Esophagus muscularis mucosa (tissue), 4 donors: ENCODE measurements around the gene SPECC1. TPM values are rescaled to one million over a fixed set of nuclear protein-coding genes. Genes with fewer than 3 reads are reported as not detected.

Experiments used
- DNase-seq: peaks from one replicate; pipeline ENCODE4 v3.0.0-alpha.2; 2017; ENCODE audit errors: extremely low spot score
- H3K27ac ChIP-seq, 4 donors: fragments of 200-600 bp; sonication (generic); replicated peaks in 1 of 4; 1 replicate in 3 of 4; 2 replicates in 1 of 4; pipeline ENCODE4 v1.5.1; 2016 to 2019; ENCODE audit warnings: mild to moderate bottlenecking in 1 of 4
- H3K27me3 ChIP-seq, 4 donors: fragments of 200-600 bp; sonication (generic); one replicate each; pipeline versions ENCODE4 v1.5.1 to v1.6.0; 2016 to 2019
- H3K36me3 ChIP-seq, 4 donors: fragments of 200-600 bp; sonication (generic); one replicate each; pipeline ENCODE4 v1.5.1; 2016 to 2019
- H3K4me1 ChIP-seq, 4 donors: fragments of 200-600 bp; sonication (generic); one replicate each; pipeline ENCODE4 v1.5.1; 2016 to 2019
- H3K4me3 ChIP-seq, 4 donors: fragments of 200-600 bp; sonication (generic); 1 replicate in 2 of 4; 2 replicates in 2 of 4; pipeline ENCODE4 v1.5.1; 2016 to 2019; ENCODE audit warnings: mild to moderate bottlenecking in 4 of 4, moderate library complexity in 1 of 4
- H3K9me3 ChIP-seq, 4 donors: fragments of 200-600 bp; sonication (generic); 1 replicate in 3 of 4; 2 replicates in 1 of 4; pipeline ENCODE4 v1.5.1; 2016 to 2019
- EP300 ChIP-seq: sonication (generic); formaldehyde crosslinking; IDR thresholded peaks from one replicate; pipeline ENCODE4 v1.6.1; 2017; ENCODE audit warnings: antibody characterized with exemption
- POLR2A ChIP-seq: fragments of 450-650 bp; IDR thresholded peaks from one replicate; pipeline ENCODE4 v1.6.1; 2017; ENCODE audit warnings: antibody characterized with exemption, moderate library complexity, mild to moderate bottlenecking, low read depth
- POLR2AphosphoS5 ChIP-seq, 2 donors: sonication (generic); formaldehyde crosslinking; IDR thresholded peaks; one replicate each; pipeline ENCODE4 v1.6.1; 2017; ENCODE audit warnings: antibody characterized with exemption in 2 of 2
- WGBS: methylation state at CpG from one replicate; pipeline ENCODE4 v1.1.5; 2018; 5-methylcytosine and 5-hydroxymethylcytosine counted together
- intact Hi-C: fragments of 100-400 bp; cut with DNase I; formaldehyde crosslinking; loops from one replicate; pipeline ENCODE4 v1.15.1; 2023
- total RNA-seq, 4 donors: library from RNA; depleted of rRNA; stranded (reverse); fragments of >200 nt; gene quantifications; one replicate each; pipeline versions ENCODE4 v1.1.0 to v1.2.1, GENCODE V29; 2016
- TF ChIP-seq, protein P1 (sequence below), 3 experiments: fragments of 200-600 bp in 2 of 3; fragments of 450-650 bp in 1 of 3; sonication (generic) in 2 of 3; IDR thresholded peaks; one replicate each; pipeline ENCODE4 v1.5.1; 2017 to 2019; ENCODE audit warnings: antibody characterized with exemption in 3 of 3, mild to moderate bottlenecking in 2 of 3, moderate library complexity in 1 of 3

SPECC1 gene
- total RNA-seq, 4 donors from 2014 or later: 16.7 to 28.8 (median 24.7) TPM

DNA sequence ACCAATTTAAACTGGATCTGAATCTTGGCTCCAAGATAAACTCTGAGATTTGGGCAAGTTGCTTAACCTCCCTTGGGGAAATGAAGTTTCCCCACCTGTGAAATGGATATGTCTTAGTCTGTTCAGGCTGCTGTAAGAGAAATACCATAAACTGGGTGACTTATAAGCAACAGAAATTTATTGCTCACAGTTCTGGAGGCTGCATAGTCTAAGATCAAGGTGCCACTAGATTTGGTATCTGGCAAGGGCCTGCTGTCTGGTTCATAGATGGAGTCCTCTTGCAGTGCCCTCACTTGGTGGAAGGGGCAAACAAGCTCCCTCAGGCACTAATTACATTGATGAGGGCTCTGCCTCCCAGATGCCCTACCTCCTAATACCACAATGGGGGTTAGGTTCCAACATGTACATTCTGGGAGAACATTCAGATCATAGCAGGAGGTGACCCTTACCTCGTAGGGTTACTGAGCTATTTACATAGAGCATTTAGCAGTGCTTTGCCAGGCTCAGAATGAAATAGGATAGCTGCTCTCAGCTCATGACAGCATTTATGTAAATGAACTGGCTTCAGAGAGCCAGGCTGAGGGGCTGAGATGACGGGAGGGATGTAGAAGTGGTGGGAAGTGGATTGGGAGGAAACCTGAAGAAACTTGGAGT is 83.9 kb downstream of the SPECC1 start:
- TF ChIP-seq POLR2A (no peak), POLR2AphosphoS5 (IDR thresholded peaks at IDR 0.05) (no peak), EP300 (no peak)
- TF ChIP-seq, protein P1, sequence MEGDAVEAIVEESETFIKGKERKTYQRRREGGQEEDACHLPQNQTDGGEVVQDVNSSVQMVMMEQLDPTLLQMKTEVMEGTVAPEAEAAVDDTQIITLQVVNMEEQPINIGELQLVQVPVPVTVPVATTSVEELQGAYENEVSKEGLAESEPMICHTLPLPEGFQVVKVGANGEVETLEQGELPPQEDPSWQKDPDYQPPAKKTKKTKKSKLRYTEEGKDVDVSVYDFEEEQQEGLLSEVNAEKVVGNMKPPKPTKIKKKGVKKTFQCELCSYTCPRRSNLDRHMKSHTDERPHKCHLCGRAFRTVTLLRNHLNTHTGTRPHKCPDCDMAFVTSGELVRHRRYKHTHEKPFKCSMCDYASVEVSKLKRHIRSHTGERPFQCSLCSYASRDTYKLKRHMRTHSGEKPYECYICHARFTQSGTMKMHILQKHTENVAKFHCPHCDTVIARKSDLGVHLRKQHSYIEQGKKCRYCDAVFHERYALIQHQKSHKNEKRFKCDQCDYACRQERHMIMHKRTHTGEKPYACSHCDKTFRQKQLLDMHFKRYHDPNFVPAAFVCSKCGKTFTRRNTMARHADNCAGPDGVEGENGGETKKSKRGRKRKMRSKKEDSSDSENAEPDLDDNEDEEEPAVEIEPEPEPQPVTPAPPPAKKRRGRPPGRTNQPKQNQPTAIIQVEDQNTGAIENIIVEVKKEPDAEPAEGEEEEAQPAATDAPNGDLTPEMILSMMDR (IDR thresholded peaks at IDR 0.05): no peak
- H3K36me3 ChIP-seq: peaks cover 0 to 9% (median 2%) of the 10 kb centered on the region in 4 donors
- H3K4me3 ChIP-seq: no peak overlapping the region
- DNase-seq: no peak
- peaks cover 15 to 39% (median 28%) of the 10 kb centered on the region in 4 donors for H3K4me1 ChIP-seq
- no peaks in the 10 kb centered on the region for H3K27me3 ChIP-seq
- WGBS: 81% methylated on average over 2 of the region's 2 CpGs
- H3K9me3 ChIP-seq: no peaks in the 10 kb centered on the region
- intact Hi-C loops: no loop called here
- peak overlapping the region in 3 of 4 donors; percentile 38 to 62 (median 58) for H3K27ac ChIP-seq

DNA sequence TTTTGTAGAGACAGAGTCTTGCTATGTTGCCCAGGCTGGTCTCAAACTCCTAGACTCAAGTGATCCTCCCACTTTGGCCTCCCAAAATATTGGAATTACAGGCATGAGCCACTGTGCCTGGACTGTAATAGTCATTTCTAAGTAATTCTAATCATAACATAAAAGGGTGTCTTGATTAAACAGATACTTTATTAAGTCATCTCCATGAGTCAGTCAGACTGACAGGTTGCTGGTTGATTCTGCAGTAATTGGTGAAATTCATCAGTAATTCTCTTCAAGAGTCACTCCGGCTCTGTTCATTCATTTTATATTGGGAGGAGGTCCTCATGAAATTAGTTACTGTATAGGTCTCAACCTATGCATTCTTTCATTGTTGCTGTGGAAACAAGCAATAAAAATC is 85.6 kb downstream of the SPECC1 start:
- H3K27me3 ChIP-seq: no peaks in the 10 kb centered on the region
- DNase-seq: no peak
- peak overlapping the region in 3 of 4 donors; percentile 28 to 58 (median 55) for H3K27ac ChIP-seq
- H3K9me3 ChIP-seq: no peaks in the 10 kb centered on the region
- H3K4me3 ChIP-seq: no peak overlapping the region
- peaks cover 0 to 9% (median 2%) of the 10 kb centered on the region in 4 donors for H3K36me3 ChIP-seq
- TF ChIP-seq, protein P1 (IDR thresholded peaks at IDR 0.05): no peak
- TF ChIP-seq EP300 (no peak), POLR2AphosphoS5 (IDR thresholded peaks at IDR 0.05) (no peak), POLR2A (no peak)
- H3K4me1 ChIP-seq: peaks cover 15 to 39% (median 26%) of the 10 kb centered on the region in 4 donors
- 68% methylated on average over 1 of the region's 1 CpG for WGBS
- intact Hi-C loops: no loop called here

- WGBS: 37% methylated on average over 18 of the region's 18 CpGs
- no peaks in the 10 kb centered on the region for H3K9me3 ChIP-seq
- H3K4me1 ChIP-seq: peaks cover 15 to 39% (median 24%) of the 10 kb centered on the region in 4 donors
- no peaks in the 10 kb centered on the region for H3K27me3 ChIP-seq
- peaks cover 0 to 9% (median 2%) of the 10 kb centered on the region in 4 donors for H3K36me3 ChIP-seq
- no peak overlapping the region for H3K4me3 ChIP-seq
- H3K27ac ChIP-seq: peak overlapping the region; percentile 48 to 56 (median 55)
- intact Hi-C loops: no loop called here
- TF ChIP-seq, protein P1 (IDR thresholded peaks at IDR 0.05): peak in 2 of 3 experiments; percentile 34 to 36
- TF ChIP-seq POLR2AphosphoS5 (IDR thresholded peaks at IDR 0.05): peak; percentile 39 to 70
- TF ChIP-seq POLR2A: no peak
- TF ChIP-seq EP300: no peak
- no peak for DNase-seq
These were observed 86.3 kb downstream of the SPECC1 start for GRCh38 chr17:20095336-20096080.

GRCh38 chr17:20096430-20096829 is 87.3 kb downstream of the SPECC1 start:
- Histone ChIP-seq H3K27me3 (no peaks in the 10 kb centered on the region), H3K36me3 (peaks cover 0 to 9% (median 2%) of the 10 kb centered on the region in 4 donors), H3K4me3 (no peak overlapping the region), H3K4me1 (peaks cover 15 to 35% (median 21%) of the 10 kb centered on the region in 4 donors), H3K9me3 (no peaks in the 10 kb centered on the region), H3K27ac (no peak overlapping the region)
- WGBS: 74% methylated on average over 8 of the region's 8 CpGs
- no peak for DNase-seq
- TF ChIP-seq EP300: no peak
- no peak for TF ChIP-seq POLR2A
- TF ChIP-seq, protein P1 (IDR thresholded peaks at IDR 0.05): no peak
- no peak for TF ChIP-seq POLR2AphosphoS5 (IDR thresholded peaks at IDR 0.05)
- intact Hi-C loops: no loop called here
